MCF 10A (cell line): Measurements from ENCODE around the gene PLEKHF1. TPM values are rescaled to one million over a fixed set of nuclear protein-coding genes. Genes with fewer than 3 reads are reported as not detected.

Source experiments
- BruUV-seq: library from RNA; stranded (reverse); fragments of 400-500 nt; replicated peaks from 2 replicates; lab custom pipeline; 2021; lab: Mats Ljungman, UMichigan
- CTCF ChIA-PET: fragments of 300-600 bp; sonication (Branson Sonifier 250); formaldehyde crosslinking; extraction: SDS; loops from one replicate; lab custom pipeline; 2021; ENCODE audit warnings: antibody characterized with exemption, inconsistent platforms; lab: Yijun Ruan, JAX
- POLR2A ChIA-PET: fragments of 300-600, 350-650 bp; sonication (Branson Sonifier 250); formaldehyde crosslinking; extraction: SDS; loops from one replicate; lab custom pipeline; 2020; ENCODE audit warnings: antibody characterized with exemption, inconsistent platforms; lab: Yijun Ruan, JAX
- DNase-seq: peaks from one replicate; pipeline ENCODE4 v3.0.0-alpha.2; 2018; ENCODE audit not compliant: unreplicated experiment
- H3K27ac Mint-ChIP-seq: one replicate; pipeline ENCODE4 v1.8.0; 2022; ENCODE audit warnings: mild to moderate bottlenecking, low read depth, mixed read lengths; ENCODE audit not compliant: unreplicated experiment
- H3K27me3 Mint-ChIP-seq: one replicate; pipeline ENCODE4 v1.8.0; 2022; ENCODE audit warnings: mixed read lengths; ENCODE audit not compliant: insufficient read depth, unreplicated experiment
- H3K36me3 Mint-ChIP-seq: one replicate; pipeline ENCODE4 v1.8.0; 2022; ENCODE audit warnings: mild to moderate bottlenecking, moderate library complexity, mixed read lengths; ENCODE audit not compliant: insufficient read depth, unreplicated experiment
- H3K4me1 Mint-ChIP-seq: one replicate; pipeline ENCODE4 v1.8.0; 2022; ENCODE audit warnings: mixed read lengths; ENCODE audit not compliant: insufficient read depth, unreplicated experiment
- H3K4me3 Mint-ChIP-seq: one replicate; pipeline ENCODE4 v1.8.0; 2022; ENCODE audit warnings: mild to moderate bottlenecking, moderate library complexity, mixed read lengths; ENCODE audit not compliant: unreplicated experiment
- H3K9me3 Mint-ChIP-seq: one replicate; pipeline ENCODE4 v1.8.0; 2022; ENCODE audit warnings: mixed read lengths; ENCODE audit not compliant: unreplicated experiment
- CTCF ChIP-seq: fragments of 200-600 bp; IDR thresholded peaks from one replicate; pipeline ENCODE4 v1.8.0; 2022; ENCODE audit warnings: antibody characterized with exemption, mild to moderate bottlenecking; ENCODE audit not compliant: unreplicated experiment
- intact Hi-C: fragments of 100-400 bp; cut with micrococcal nuclease; formaldehyde crosslinking; loops from 2 replicates; pipeline ENCODE4 v1.14.1; 2022
- total RNA-seq: library from RNA; stranded (reverse); gene quantifications from 2 replicates; pipeline ENCODE4 v1.2.3, GENCODE V29; 2022

The PLEKHF1 gene
- total RNA-seq, 1 experiment from 2014 or later: 2.9 TPM

DNA sequence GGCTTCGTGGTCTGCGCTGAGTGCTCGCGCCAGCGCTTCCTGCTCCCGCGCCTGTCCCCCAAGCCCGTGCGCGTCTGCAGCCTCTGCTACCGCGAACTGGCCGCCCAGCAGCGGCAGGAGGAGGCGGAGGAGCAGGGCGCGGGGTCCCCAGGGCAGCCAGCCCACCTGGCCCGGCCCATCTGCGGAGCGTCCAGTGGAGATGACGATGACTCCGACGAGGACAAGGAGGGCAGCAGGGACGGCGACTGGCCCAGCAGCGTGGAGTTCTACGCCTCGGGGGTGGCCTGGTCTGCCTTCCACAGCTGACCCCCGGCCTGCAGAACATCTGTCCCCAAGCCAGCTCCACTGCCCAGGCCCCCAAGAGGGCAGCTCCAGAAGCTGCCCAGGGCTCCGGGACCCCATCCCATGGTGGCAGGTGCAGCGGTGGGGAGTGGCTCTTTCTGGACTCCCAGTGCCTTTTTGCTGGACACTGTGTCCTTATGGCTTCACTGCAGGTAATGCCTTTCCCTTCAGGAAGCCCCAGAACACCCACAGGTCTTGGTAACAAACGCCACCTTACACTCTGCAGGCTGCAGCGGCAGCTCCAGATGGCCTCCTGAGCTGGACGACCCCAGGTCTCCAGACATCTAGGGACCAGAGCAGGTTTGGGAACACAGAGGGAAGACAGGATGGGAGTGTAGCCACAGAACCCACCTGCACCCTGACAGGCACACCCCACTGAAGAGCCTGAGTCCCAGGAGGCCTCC lies 9.3 kb downstream of the PLEKHF1 start:
- Mint-ChIP-seq H3K27ac (no peak overlapping the region), H3K36me3 (peaks cover 14% of the 10 kb centered on the region), H3K4me3 (no peak overlapping the region), H3K27me3 (no peaks in the 10 kb centered on the region), H3K4me1 (peaks cover 18% of the 10 kb centered on the region), H3K9me3 (no peaks in the 10 kb centered on the region)
- TF ChIP-seq CTCF: no peak
- intact Hi-C loops: no loop called here
- DNase-seq: no peak
- POLR2A ChIA-PET: no interaction called here
- no TSS peak for BruUV-seq
- CTCF ChIA-PET: no interaction called here

GRCh38 chr19:29675120-29675649 lies 9.9 kb downstream of the PLEKHF1 start:
- DNase-seq: no peak
- Mint-ChIP-seq H3K36me3 (peaks cover 14% of the 10 kb centered on the region), H3K9me3 (no peaks in the 10 kb centered on the region), H3K27ac (no peak overlapping the region), H3K4me1 (peaks cover 18% of the 10 kb centered on the region), H3K27me3 (no peaks in the 10 kb centered on the region), H3K4me3 (no peak overlapping the region)
- intact Hi-C loops: no loop called here
- BruUV-seq: no TSS peak
- no peak for TF ChIP-seq CTCF
- POLR2A ChIA-PET: no interaction called here
- CTCF ChIA-PET: interaction anchor here (0.6 kb wide), 1 partner anchor 41 kb away, joined by 4 read pairs; no protein-coding TSS in a partner anchor

GRCh38 chr19:29675650-29676186 lies 10.5 kb downstream of the PLEKHF1 start:
- CTCF ChIA-PET: interaction anchor here (0.6 kb wide), 1 partner anchor 40 kb away, joined by 4 read pairs; no protein-coding TSS in a partner anchor
- Mint-ChIP-seq H3K4me1 (peaks cover 18% of the 10 kb centered on the region), H3K36me3 (peaks cover 13% of the 10 kb centered on the region), H3K9me3 (no peaks in the 10 kb centered on the region), H3K27ac (no peak overlapping the region), H3K27me3 (no peaks in the 10 kb centered on the region), H3K4me3 (no peak overlapping the region)
- TF ChIP-seq CTCF: no peak
- BruUV-seq: no TSS peak
- intact Hi-C loops: no loop called here
- POLR2A ChIA-PET: no interaction called here
- no peak for DNase-seq

- no peak overlapping the region for H3K4me3 Mint-ChIP-seq
- no peaks in the 10 kb centered on the region for H3K9me3 Mint-ChIP-seq
- peaks cover 12% of the 10 kb centered on the region for H3K4me1 Mint-ChIP-seq
- H3K27ac Mint-ChIP-seq: no peak overlapping the region
- intact Hi-C loops: no loop called here
- no peaks in the 10 kb centered on the region for H3K27me3 Mint-ChIP-seq
- POLR2A ChIA-PET: interaction anchor here (1.0 kb wide), 1 partner anchor 70 kb away, joined by 3 read pairs; no protein-coding TSS in a partner anchor
- no peak for DNase-seq
- CTCF ChIA-PET: interaction anchor here (1.1 kb wide), 1 partner anchor 66 kb away, joined by 3 read pairs; no protein-coding TSS in a partner anchor
- no TSS peak for BruUV-seq
- TF ChIP-seq CTCF: no peak
- H3K36me3 Mint-ChIP-seq: peaks cover 4% of the 10 kb centered on the region
Measured at GRCh38 chr19:29676586-29676985, 11.3 kb downstream of the PLEKHF1 start.
